ENCODE measurements around the gene ASCL5. TPM values are rescaled to one million over a fixed set of nuclear protein-coding genes. Genes with fewer than 3 reads are reported as not detected.

Gene ASCL5
- total and polyA plus RNA-seq, 9 of the 15 experiments (the other 6 are each of a cell fraction or from before 2014, with no cell fraction given), result 0.09 TPM; not detected in 8

DNA sequence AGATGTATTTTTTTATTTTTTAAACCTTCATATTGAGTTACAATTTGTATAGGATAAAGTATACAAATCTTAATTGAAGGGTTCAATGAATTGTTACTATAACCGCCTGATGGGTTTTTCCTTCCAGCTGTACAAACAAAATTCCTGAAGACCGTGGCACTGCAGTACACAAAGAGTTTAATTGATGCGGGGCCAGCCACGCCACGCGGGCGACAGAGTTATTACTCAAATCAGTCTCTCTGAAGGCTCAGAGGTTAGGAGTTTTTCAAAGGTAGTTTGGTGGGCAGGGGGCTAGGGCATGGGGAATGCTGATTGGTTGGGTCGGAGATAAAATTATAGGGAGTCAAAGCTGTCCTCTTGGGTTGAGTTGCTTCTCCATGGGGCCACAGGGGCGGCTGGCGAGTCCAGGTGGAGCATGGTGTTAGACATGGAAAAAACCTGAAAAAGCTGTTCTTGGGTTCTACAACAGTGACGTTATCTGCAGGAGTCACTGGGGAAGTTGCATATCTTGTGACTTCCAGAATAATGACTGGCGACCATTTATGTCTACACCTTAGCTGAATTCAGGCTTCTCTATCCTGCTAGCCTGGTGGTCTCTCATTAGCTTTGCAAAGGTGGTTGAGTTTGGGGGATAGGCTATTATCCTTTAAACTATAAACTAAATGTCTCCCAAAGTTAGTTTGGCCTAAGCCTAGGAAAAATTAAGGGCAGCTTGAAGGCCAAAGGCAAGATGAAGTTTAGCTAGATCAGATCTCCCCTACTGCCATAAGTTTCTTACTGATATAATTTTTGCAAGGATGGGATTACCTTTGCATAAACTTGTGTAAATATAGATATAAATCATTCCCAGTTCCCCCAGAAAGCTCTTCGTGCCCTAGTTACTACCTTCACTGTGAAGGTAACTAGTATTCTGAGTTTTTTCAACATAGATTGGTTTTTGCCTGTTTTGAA lies 40.3 kb upstream of the ASCL5 start (continued):
- TF ChIP-seq, protein P1, sequence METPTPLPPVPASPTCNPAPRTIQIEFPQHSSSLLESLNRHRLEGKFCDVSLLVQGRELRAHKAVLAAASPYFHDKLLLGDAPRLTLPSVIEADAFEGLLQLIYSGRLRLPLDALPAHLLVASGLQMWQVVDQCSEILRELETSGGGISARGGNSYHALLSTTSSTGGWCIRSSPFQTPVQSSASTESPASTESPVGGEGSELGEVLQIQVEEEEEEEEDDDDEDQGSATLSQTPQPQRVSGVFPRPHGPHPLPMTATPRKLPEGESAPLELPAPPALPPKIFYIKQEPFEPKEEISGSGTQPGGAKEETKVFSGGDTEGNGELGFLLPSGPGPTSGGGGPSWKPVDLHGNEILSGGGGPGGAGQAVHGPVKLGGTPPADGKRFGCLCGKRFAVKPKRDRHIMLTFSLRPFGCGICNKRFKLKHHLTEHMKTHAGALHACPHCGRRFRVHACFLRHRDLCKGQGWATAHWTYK (CRISPR knock-in tag; IDR thresholded peaks at IDR 0.05), result peak; percentile 39; the same call in 1 of the 2 replicates
- TF ChIP-seq NR4A1 (CRISPR knock-in tag; IDR thresholded peaks at IDR 0.05), result no peak
- no peak; the same call in 1 of the 2 replicates for TF ChIP-seq NR4A1 (tag; IDR thresholded peaks at IDR 0.05)
- no peak for TF ChIP-seq NR2C1 (IDR thresholded peaks at IDR 0.05)
- TF ChIP-seq NR2C1 (tag; IDR thresholded peaks at IDR 0.05), result no peak
- no peak for TF ChIP-seq ZNF224 (CRISPR knock-in tag; IDR thresholded peaks at IDR 0.05)
- TF ChIP-seq ZKSCAN1 (IDR thresholded peaks at IDR 0.05; ENCODE audit: low read depth, low read length), result no peak
- TF ChIP-seq, protein P2, sequence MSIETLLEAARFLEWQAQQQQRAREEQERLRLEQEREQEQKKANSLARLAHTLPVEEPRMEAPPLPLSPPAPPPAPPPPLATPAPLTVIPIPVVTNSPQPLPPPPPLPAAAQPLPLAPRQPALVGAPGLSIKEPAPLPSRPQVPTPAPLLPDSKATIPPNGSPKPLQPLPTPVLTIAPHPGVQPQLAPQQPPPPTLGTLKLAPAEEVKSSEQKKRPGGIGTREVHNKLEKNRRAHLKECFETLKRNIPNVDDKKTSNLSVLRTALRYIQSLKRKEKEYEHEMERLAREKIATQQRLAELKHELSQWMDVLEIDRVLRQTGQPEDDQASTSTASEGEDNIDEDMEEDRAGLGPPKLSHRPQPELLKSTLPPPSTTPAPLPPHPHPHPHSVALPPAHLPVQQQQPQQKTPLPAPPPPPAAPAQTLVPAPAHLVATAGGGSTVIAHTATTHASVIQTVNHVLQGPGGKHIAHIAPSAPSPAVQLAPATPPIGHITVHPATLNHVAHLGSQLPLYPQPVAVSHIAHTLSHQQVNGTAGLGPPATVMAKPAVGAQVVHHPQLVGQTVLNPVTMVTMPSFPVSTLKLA (conservative IDR thresholded peaks at IDR 0.05), result peak; percentile 0 to 34; a peak in 1 of 4 replicates
- TF ChIP-seq NFYB (IDR thresholded peaks at IDR 0.05; ENCODE audit: extremely low read depth, insufficient read length), result no peak
- TF ChIP-seq GTF2E2 (tag; IDR thresholded peaks at IDR 0.05), result no peak
- no peak for TF ChIP-seq CEBPB (tag; IDR thresholded peaks at IDR 0.05)
- TF ChIP-seq JUN (IDR thresholded peaks at IDR 0.05; ENCODE audit: borderline replicate concordance, low read depth, low read length), result peak; percentile 18; the same call in 1 of the 2 replicates
- no peak for TF ChIP-seq JUN (CRISPR knock-in tag; IDR thresholded peaks at IDR 0.05; ENCODE audit: borderline replicate concordance)
- no peak for TF ChIP-seq TAF7 (tag; IDR thresholded peaks at IDR 0.05)
- no peak for TF ChIP-seq ZKSCAN8 (CRISPR knock-in tag; IDR thresholded peaks at IDR 0.05)
- TF ChIP-seq, protein P3, sequence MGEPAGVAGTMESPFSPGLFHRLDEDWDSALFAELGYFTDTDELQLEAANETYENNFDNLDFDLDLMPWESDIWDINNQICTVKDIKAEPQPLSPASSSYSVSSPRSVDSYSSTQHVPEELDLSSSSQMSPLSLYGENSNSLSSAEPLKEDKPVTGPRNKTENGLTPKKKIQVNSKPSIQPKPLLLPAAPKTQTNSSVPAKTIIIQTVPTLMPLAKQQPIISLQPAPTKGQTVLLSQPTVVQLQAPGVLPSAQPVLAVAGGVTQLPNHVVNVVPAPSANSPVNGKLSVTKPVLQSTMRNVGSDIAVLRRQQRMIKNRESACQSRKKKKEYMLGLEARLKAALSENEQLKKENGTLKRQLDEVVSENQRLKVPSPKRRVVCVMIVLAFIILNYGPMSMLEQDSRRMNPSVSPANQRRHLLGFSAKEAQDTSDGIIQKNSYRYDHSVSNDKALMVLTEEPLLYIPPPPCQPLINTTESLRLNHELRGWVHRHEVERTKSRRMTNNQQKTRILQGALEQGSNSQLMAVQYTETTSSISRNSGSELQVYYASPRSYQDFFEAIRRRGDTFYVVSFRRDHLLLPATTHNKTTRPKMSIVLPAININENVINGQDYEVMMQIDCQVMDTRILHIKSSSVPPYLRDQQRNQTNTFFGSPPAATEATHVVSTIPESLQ (CRISPR knock-in tag; IDR thresholded peaks at IDR 0.05), result no peak
- peak; percentile 45 for TF ChIP-seq CCNT2 (IDR thresholded peaks at IDR 0.05; ENCODE audit: borderline replicate concordance, extremely low read depth, insufficient read length, low read depth, low read length)
- no peak for TF ChIP-seq ADNP (tag; IDR thresholded peaks at IDR 0.05)
- no peak for TF ChIP-seq ZKSCAN3 (CRISPR knock-in tag; IDR thresholded peaks at IDR 0.05)
- peak; percentile 66; the same call in 1 of the 2 replicates for TF ChIP-seq SMARCE1 (IDR thresholded peaks at IDR 0.05)
- TF ChIP-seq ASH1L (IDR thresholded peaks at IDR 0.05; ENCODE audit: borderline replicate concordance, low read depth, partially characterized antibody), result no peak
- TF ChIP-seq, protein P4, sequence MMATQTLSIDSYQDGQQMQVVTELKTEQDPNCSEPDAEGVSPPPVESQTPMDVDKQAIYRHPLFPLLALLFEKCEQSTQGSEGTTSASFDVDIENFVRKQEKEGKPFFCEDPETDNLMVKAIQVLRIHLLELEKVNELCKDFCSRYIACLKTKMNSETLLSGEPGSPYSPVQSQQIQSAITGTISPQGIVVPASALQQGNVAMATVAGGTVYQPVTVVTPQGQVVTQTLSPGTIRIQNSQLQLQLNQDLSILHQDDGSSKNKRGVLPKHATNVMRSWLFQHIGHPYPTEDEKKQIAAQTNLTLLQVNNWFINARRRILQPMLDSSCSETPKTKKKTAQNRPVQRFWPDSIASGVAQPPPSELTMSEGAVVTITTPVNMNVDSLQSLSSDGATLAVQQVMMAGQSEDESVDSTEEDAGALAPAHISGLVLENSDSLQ (IDR thresholded peaks at IDR 0.05), result peak; percentile 11; the same call in 1 of the 2 replicates
- no peak for TF ChIP-seq NCOA4 (IDR thresholded peaks at IDR 0.05; ENCODE audit: partially characterized antibody)

Measured in K562 (cell line).